ENCODE measurements around the gene SEC24C. TPM values are rescaled to one million over a fixed set of nuclear protein-coding genes. Genes with fewer than 3 reads are reported as not detected.

Gene SEC24C
- total RNA-seq, 1 donor from 2014 or later = 36.0 TPM

GRCh38 chr10:73730153-73730906, 13.8 kb upstream of the SEC24C start:
- peak; percentile 92 for DNase-seq (ENCODE audit: low spot score)
- peak overlapping the region; percentile 100 for H3K4me3 Mint-ChIP-seq
- H3K27ac ChIP-seq = peak overlapping the region; percentile 79
- peak overlapping the region; percentile 99 for H3K27ac Mint-ChIP-seq
- H3K27me3 Mint-ChIP-seq (ENCODE audit: insufficient read depth, low read depth) = peaks cover 3% of the 10 kb centered on the region
- H3K4me2 ChIP-seq = peak overlapping the region; percentile 81
- no peaks in the 10 kb centered on the region for H3K9me3 ChIP-seq (ENCODE audit: low read depth)
- peaks cover 39% of the 10 kb centered on the region for H3K79me2 ChIP-seq (ENCODE audit: low read depth)
- peak overlapping the region; percentile 95 for H3K9ac ChIP-seq
- H4K20me1 ChIP-seq (ENCODE audit: low read depth) = no peaks in the 10 kb centered on the region
- H3K9me3 Mint-ChIP-seq = no peaks in the 10 kb centered on the region
- peaks cover 17% of the 10 kb centered on the region for H3F3A ChIP-seq (ENCODE audit: low read depth)
- H2AFZ ChIP-seq (replicated peaks) = peak overlapping the region; percentile 93
- peaks cover 10% of the 10 kb centered on the region for H3K36me3 Mint-ChIP-seq
- no peaks in the 10 kb centered on the region for H3K36me3 ChIP-seq
- H3K27me3 ChIP-seq = no peaks in the 10 kb centered on the region
- H3K4me1 ChIP-seq = no peaks in the 10 kb centered on the region
- H3K4me3 ChIP-seq = peak overlapping the region; percentile 87
- H3K4me1 Mint-ChIP-seq = peaks cover 11% of the 10 kb centered on the region
- TF ChIP-seq EZH2 (IDR thresholded peaks at IDR 0.05) (no peak), CTCF (IDR thresholded peaks at IDR 0.05) (no peak), EZH2phosphoT487 (IDR thresholded peaks at IDR 0.05) (no peak)

GRCh38 chr10:73731588-73732375, 12.4 kb upstream of the SEC24C start:
- DNase-seq (ENCODE audit: low spot score) = no peak

GRCh38 chr10:73732426-73732825, 11.7 kb upstream of the SEC24C start:
- H3K27me3 Mint-ChIP-seq (ENCODE audit: insufficient read depth, low read depth) = peaks cover 3% of the 10 kb centered on the region
- Histone ChIP-seq H3K27ac (no peak overlapping the region), H2AFZ (replicated peaks) (no peak overlapping the region), H3K27me3 (no peaks in the 10 kb centered on the region), H3K4me2 (no peak overlapping the region), H3F3A (ENCODE audit: low read depth) (peaks cover 17% of the 10 kb centered on the region), H3K4me3 (no peak overlapping the region), H3K4me1 (no peaks in the 10 kb centered on the region), H3K36me3 (no peaks in the 10 kb centered on the region), H3K79me2 (ENCODE audit: low read depth) (peaks cover 46% of the 10 kb centered on the region), H4K20me1 (ENCODE audit: low read depth) (no peaks in the 10 kb centered on the region), H3K9me3 (ENCODE audit: low read depth) (no peaks in the 10 kb centered on the region), H3K9ac (no peak overlapping the region)
- DNase-seq (ENCODE audit: low spot score) = no peak
- H3K4me3 Mint-ChIP-seq = peak overlapping the region; percentile 67
- no peaks in the 10 kb centered on the region for H3K9me3 Mint-ChIP-seq
- TF ChIP-seq CTCF (IDR thresholded peaks at IDR 0.05) (no peak), EZH2 (IDR thresholded peaks at IDR 0.05) (no peak), EZH2phosphoT487 (IDR thresholded peaks at IDR 0.05) (no peak)
- peaks cover 11% of the 10 kb centered on the region for H3K4me1 Mint-ChIP-seq
- H3K27ac Mint-ChIP-seq = no peak overlapping the region
- peaks cover 5% of the 10 kb centered on the region for H3K36me3 Mint-ChIP-seq

More at GRCh38 chr10:73731588-73732375, 12.4 kb upstream of the SEC24C start:
- Mint-ChIP-seq H3K9me3 (no peaks in the 10 kb centered on the region), H3K27me3 (ENCODE audit: insufficient read depth, low read depth) (peaks cover 3% of the 10 kb centered on the region), H3K27ac (no peak overlapping the region), H3K36me3 (peaks cover 5% of the 10 kb centered on the region), H3K4me3 (peak overlapping the region; percentile 100), H3K4me1 (peaks cover 11% of the 10 kb centered on the region)
- Histone ChIP-seq H3K27me3 (no peaks in the 10 kb centered on the region), H2AFZ (replicated peaks) (no peak overlapping the region), H4K20me1 (ENCODE audit: low read depth) (no peaks in the 10 kb centered on the region), H3F3A (ENCODE audit: low read depth) (peaks cover 17% of the 10 kb centered on the region), H3K9ac (no peak overlapping the region), H3K79me2 (ENCODE audit: low read depth) (peaks cover 46% of the 10 kb centered on the region), H3K4me3 (no peak overlapping the region), H3K36me3 (no peaks in the 10 kb centered on the region), H3K9me3 (ENCODE audit: low read depth) (no peaks in the 10 kb centered on the region), H3K27ac (no peak overlapping the region), H3K4me2 (peak overlapping the region; percentile 81), H3K4me1 (no peaks in the 10 kb centered on the region)
- no peak for TF ChIP-seq CTCF (IDR thresholded peaks at IDR 0.05)
- no peak for TF ChIP-seq EZH2phosphoT487 (IDR thresholded peaks at IDR 0.05)
- TF ChIP-seq EZH2 (IDR thresholded peaks at IDR 0.05) = no peak

All from neural progenitor cell (in vitro differentiated cells).